ENCODE results near the gene TFF3.
"Not testable (repeated sequence)": the region's sequence is repeated elsewhere in the genome, so short reads cannot be mapped to it uniquely, and the experiment has no call there.

Gene TFF3

DNA sequence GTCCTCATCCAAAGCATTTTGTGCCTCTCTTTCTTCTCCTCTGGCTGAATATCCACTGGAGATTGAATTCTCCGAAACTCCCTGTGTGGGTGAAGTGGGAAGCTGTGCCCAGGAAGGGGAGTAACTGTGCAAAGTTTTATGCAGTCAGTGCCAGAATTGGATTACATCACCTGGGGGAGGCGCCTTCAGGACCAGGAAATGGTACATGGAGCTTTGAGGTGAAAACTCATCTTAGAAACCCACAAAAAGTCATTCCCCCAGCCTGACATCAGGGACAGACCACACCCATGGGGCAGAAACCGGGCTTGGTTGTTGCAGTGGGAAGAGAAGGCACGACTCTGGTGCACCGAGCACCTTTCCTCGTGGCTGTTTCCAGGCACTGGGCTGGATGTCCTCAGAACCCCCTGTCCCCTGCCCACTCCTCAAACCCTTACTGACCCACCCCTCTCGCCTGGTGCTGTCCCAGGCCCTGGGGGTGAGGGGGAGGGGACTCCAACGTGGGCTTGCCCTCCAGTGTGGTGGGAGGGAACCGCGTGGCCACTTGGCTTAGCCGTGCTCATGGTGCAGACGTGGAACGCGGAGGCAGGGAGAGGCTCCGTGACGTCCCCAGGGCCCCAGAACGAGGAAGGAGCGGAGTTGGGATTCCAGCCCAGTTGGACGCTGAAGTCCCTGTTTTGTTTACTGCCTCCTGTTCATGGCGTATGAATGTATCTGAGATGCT lies 15.7 kb downstream of the TFF3 start:
- Histone ChIP-seq H3K36me3 (ENCODE audit: control insufficient read depth in 2 of 2, insufficient read depth in 2 of 2, low read length in 2 of 2) (peaks cover under 1 to 11% of the 10 kb centered on the region in 2 donors), H3K4me1 (ENCODE audit: control insufficient read depth in 2 of 2, insufficient read depth in 2 of 2, low read length in 2 of 2) (no peaks in the 10 kb centered on the region), H3K27ac (ENCODE audit: low read depth in 2 of 2, low read length in 2 of 2) (no peak overlapping the region)

DNA sequence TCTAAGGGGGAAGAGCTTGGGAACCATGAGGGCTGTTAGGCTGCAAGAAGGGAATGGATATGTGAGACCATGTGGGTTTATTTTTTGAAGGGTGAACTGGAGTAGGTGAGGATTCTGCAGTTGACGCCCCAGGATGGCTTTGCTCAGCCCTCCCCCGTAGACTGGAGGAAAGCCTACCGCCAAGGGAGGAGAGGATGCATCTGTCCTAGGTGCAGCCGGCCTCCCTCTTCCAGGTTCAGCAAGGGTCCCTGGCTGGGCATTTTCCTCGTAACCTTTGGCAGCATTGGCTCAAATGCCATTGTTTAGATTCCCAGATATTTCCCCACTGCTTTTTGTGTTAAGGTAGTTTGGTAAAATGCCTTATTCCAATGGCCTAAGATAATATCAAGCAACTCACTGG lies 16.6 kb downstream of the TFF3 start:
- H3K27me3 ChIP-seq (ENCODE audit: control insufficient read depth in 2 of 2, insufficient read depth in 2 of 2, low read length in 2 of 2) = no peaks in the 10 kb centered on the region
- H3K4me1 ChIP-seq (ENCODE audit: control insufficient read depth in 2 of 2, insufficient read depth in 2 of 2, low read length in 2 of 2) = no peaks in the 10 kb centered on the region
- no peak overlapping the region for H3K9ac ChIP-seq (ENCODE audit: low read depth in 1 of 2, low read length in 2 of 2)
- no peak overlapping the region for H3K27ac ChIP-seq (ENCODE audit: low read depth in 2 of 2, low read length in 2 of 2)
- H3K9me3 ChIP-seq (ENCODE audit: control insufficient read depth in 2 of 2, low read length in 2 of 2) = no peaks in the 10 kb centered on the region
- H3K4me3 ChIP-seq (ENCODE audit: low read length in 2 of 2) = no peak overlapping the region
- H3K36me3 ChIP-seq (ENCODE audit: control insufficient read depth in 2 of 2, insufficient read depth in 2 of 2, low read length in 2 of 2) = peaks cover 6 to 13% of the 10 kb centered on the region in 2 donors

More for the DNA sequence above, 15.7 kb downstream of the TFF3 start:
- Histone ChIP-seq H3K4me3 (ENCODE audit: low read length in 2 of 2) (no peak overlapping the region), H3K9me3 (ENCODE audit: control insufficient read depth in 2 of 2, low read length in 2 of 2) (no peaks in the 10 kb centered on the region), H3K27me3 (ENCODE audit: control insufficient read depth in 2 of 2, insufficient read depth in 2 of 2, low read length in 2 of 2) (no peaks in the 10 kb centered on the region), H3K9ac (ENCODE audit: low read depth in 1 of 2, low read length in 2 of 2) (no peak overlapping the region)

DNA sequence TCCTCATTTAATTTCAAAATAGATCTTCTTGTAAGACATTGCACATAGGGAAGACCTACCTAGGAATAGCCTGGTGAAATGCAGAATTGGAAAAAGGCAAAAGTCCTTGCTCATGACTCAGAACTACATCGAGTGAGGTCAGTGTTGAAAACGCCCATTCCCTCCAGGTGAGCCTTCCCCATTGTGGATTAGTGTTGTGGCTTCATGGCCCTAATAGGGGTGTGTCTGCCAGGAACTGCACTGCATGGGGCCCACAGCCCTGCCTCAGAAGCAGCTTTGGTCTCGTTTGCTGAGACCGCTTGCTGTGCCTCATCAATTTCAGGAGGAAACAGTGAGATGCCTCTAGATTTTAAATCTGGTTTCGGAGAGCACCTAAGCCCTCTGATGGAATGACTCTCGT lies 17.0 kb downstream of the TFF3 start:
- Histone ChIP-seq H3K27ac (ENCODE audit: low read depth in 2 of 2, low read length in 2 of 2) (no peak overlapping the region), H3K27me3 (ENCODE audit: control insufficient read depth in 2 of 2, insufficient read depth in 2 of 2, low read length in 2 of 2) (no peaks in the 10 kb centered on the region), H3K4me1 (ENCODE audit: control insufficient read depth in 2 of 2, insufficient read depth in 2 of 2, low read length in 2 of 2) (no peaks in the 10 kb centered on the region), H3K9me3 (ENCODE audit: control insufficient read depth in 2 of 2, low read length in 2 of 2) (no peaks in the 10 kb centered on the region), H3K9ac (ENCODE audit: low read depth in 1 of 2, low read length in 2 of 2) (no peak overlapping the region), H3K36me3 (ENCODE audit: control insufficient read depth in 2 of 2, insufficient read depth in 2 of 2, low read length in 2 of 2) (peaks cover 10 to 17% of the 10 kb centered on the region in 2 donors), H3K4me3 (ENCODE audit: low read length in 2 of 2) (no peak overlapping the region)

DNA sequence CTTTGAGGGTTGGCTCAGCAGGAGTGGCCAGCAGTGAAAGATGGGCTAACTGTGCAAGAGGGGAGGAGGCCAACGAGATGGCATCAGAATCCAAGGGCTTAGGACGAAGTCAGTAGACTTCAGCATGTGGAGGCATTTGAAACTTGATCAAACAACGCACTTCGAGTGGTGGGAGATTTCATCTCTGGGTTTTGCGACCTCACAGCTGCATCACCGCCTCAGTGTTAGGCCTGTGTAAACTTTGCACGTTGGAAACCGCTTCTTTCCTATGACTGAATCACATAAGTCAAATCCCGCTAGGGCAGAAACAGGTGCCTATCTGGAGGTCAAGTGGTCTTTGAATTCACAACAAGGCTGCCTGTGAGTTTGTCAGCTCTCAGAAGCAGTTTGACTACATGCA lies 17.8 kb downstream of the TFF3 start:
- no peak overlapping the region for H3K4me3 ChIP-seq (ENCODE audit: low read length in 2 of 2)
- H3K27me3 ChIP-seq (ENCODE audit: control insufficient read depth in 2 of 2, insufficient read depth in 2 of 2, low read length in 2 of 2) = no peaks in the 10 kb centered on the region
- no peaks in the 10 kb centered on the region for H3K4me1 ChIP-seq (ENCODE audit: control insufficient read depth in 2 of 2, insufficient read depth in 2 of 2, low read length in 2 of 2)
- no peak overlapping the region for H3K27ac ChIP-seq (ENCODE audit: low read depth in 2 of 2, low read length in 2 of 2)
- H3K36me3 ChIP-seq (ENCODE audit: control insufficient read depth in 2 of 2, insufficient read depth in 2 of 2, low read length in 2 of 2) = peaks cover 16 to 24% of the 10 kb centered on the region in 2 donors
- H3K9ac ChIP-seq (ENCODE audit: low read depth in 1 of 2, low read length in 2 of 2) = no peak overlapping the region
- no peaks in the 10 kb centered on the region for H3K9me3 ChIP-seq (ENCODE audit: control insufficient read depth in 2 of 2, low read length in 2 of 2)

DNA sequence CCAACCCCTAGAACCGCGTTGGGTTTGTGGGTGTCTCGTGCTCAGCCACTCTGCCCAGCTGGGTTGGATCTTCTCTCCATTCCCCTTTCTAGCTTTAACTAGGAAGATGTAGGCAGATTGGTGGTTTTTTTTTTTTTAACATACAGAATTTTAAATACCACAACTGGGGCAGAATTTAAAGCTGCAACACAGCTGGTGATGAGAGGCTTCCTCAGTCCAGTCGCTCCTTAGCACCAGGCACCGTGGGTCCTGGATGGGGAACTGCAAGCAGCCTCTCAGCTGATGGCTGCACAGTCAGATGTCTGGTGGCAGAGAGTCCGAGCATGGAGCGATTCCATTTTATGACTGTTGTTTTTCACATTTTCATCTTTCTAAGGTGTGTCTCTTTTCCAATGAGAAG lies 18.7 kb downstream of the TFF3 start:
- Histone ChIP-seq H3K36me3 (ENCODE audit: control insufficient read depth in 2 of 2, insufficient read depth in 2 of 2, low read length in 2 of 2) (peaks cover 20 to 31% of the 10 kb centered on the region in 2 donors), H3K9ac (ENCODE audit: low read depth in 1 of 2, low read length in 2 of 2) (no peak overlapping the region), H3K27me3 (ENCODE audit: control insufficient read depth in 2 of 2, insufficient read depth in 2 of 2, low read length in 2 of 2) (no peaks in the 10 kb centered on the region), H3K4me3 (ENCODE audit: low read length in 2 of 2) (no peak overlapping the region), H3K9me3 (ENCODE audit: control insufficient read depth in 2 of 2, low read length in 2 of 2) (no peaks in the 10 kb centered on the region), H3K27ac (ENCODE audit: low read depth in 2 of 2, low read length in 2 of 2) (no peak overlapping the region), H3K4me1 (ENCODE audit: control insufficient read depth in 2 of 2, insufficient read depth in 2 of 2, low read length in 2 of 2) (no peaks in the 10 kb centered on the region)

DNA sequence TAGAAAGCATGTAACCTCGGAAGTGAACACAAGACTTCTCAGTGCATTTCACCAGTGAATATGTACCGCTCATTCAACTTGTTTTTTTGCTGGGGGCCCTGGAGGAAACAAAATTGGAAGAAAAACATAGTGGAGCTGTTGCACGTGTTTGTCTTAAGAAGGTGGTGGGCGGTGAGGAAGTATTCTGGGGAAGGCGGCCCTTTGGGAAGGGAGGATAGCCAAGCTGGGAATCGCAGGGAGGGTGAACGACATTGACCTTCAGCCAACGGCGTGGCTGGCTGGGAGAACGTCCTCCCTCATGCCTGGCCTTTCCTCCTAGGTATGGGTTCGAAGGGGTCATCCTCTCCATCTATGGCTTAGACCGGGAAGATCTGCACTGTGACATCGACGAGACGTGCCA lies 19.4 kb downstream of the TFF3 start:
- Histone ChIP-seq H3K4me3 (ENCODE audit: low read length in 2 of 2) (no peak overlapping the region), H3K36me3 (ENCODE audit: control insufficient read depth in 2 of 2, insufficient read depth in 2 of 2, low read length in 2 of 2) (peaks cover 21 to 31% of the 10 kb centered on the region in 2 donors), H3K27me3 (ENCODE audit: control insufficient read depth in 2 of 2, insufficient read depth in 2 of 2, low read length in 2 of 2) (no peaks in the 10 kb centered on the region), H3K27ac (ENCODE audit: low read depth in 2 of 2, low read length in 2 of 2) (no peak overlapping the region), H3K9me3 (ENCODE audit: control insufficient read depth in 2 of 2, low read length in 2 of 2) (no peaks in the 10 kb centered on the region), H3K4me1 (ENCODE audit: control insufficient read depth in 2 of 2, insufficient read depth in 2 of 2, low read length in 2 of 2) (no peaks in the 10 kb centered on the region), H3K9ac (ENCODE audit: low read depth in 1 of 2, low read length in 2 of 2) (no peak overlapping the region)

DNA sequence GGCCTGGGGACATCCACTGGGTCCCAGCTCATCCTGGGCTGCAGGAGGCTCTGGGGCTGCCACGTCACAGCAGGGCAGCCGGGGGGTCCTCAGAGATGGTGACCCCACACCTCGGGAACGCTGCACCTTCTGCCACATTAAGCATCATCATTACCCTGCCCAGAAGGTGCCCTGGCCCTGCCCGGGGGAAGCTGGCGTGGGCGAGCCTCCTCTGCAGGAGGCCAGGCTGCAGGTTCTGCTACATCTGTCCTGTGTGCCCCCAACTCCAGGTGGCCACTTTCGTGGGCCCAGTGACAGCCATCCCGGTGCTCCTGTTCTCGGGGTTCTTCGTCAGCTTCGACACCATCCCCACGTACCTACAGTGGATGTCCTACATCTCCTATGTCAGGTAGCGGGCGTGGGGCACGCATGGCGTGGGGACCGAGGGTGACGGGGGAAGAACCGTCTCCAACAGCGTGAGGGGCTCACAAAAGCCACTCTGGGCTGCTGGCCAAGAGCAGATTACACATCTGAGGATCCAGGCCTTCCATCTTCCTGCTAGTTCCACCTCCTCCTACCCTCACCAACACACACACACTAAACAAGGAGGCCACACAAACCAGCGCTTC lies 20.8 kb downstream of the TFF3 start:
- H3K4me3 ChIP-seq (ENCODE audit: low read length in 2 of 2) = no peak overlapping the region
- no peaks in the 10 kb centered on the region for H3K4me1 ChIP-seq (ENCODE audit: control insufficient read depth in 2 of 2, insufficient read depth in 2 of 2, low read length in 2 of 2)
- no peaks in the 10 kb centered on the region for H3K27me3 ChIP-seq (ENCODE audit: control insufficient read depth in 2 of 2, insufficient read depth in 2 of 2, low read length in 2 of 2)
- no peak overlapping the region for H3K27ac ChIP-seq (ENCODE audit: low read depth in 2 of 2, low read length in 2 of 2)
- no peak overlapping the region for H3K9ac ChIP-seq (ENCODE audit: low read depth in 1 of 2, low read length in 2 of 2)
- no peaks in the 10 kb centered on the region for H3K9me3 ChIP-seq (ENCODE audit: control insufficient read depth in 2 of 2, low read length in 2 of 2)
- peaks cover 31 to 38% of the 10 kb centered on the region in 2 donors for H3K36me3 ChIP-seq (ENCODE audit: control insufficient read depth in 2 of 2, insufficient read depth in 2 of 2, low read length in 2 of 2)

DNA sequence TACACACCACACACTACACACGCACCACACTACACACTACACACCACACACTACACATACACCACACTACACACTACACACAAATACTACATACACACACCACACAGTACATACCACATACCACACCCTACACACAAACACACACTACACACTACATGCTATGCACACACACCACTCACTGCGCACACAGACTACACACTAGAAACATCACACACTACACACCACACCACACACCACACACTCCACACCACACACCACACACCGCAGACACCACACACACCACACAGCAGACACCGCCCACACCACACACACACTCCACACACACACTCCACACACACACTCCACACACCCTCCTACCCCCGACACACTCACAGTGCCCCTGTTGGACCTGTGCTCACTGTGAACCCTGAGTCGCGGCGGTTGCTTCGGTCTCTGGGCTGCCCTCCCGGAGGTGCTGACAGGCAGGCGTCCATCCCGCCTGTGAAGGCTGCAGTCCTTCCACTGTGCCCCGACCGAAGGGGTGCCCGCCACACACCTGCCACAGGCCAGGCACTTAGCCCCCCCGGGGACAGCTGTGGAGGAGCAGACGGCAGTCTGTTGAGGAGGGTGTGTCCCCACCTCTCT lies 21.4 kb downstream of the TFF3 start:
- no peaks in the 10 kb centered on the region for H3K4me1 ChIP-seq (ENCODE audit: control insufficient read depth in 2 of 2, insufficient read depth in 2 of 2, low read length in 2 of 2)
- H3K36me3 ChIP-seq (ENCODE audit: control insufficient read depth in 2 of 2, insufficient read depth in 2 of 2, low read length in 2 of 2) = peaks cover 31 to 43% of the 10 kb centered on the region in 2 donors
- no peak overlapping the region for H3K27ac ChIP-seq (ENCODE audit: low read depth in 2 of 2, low read length in 2 of 2)
- H3K27me3 ChIP-seq (ENCODE audit: control insufficient read depth in 2 of 2, insufficient read depth in 2 of 2, low read length in 2 of 2) = no peaks in the 10 kb centered on the region
- no peaks in the 10 kb centered on the region for H3K9me3 ChIP-seq (ENCODE audit: control insufficient read depth in 2 of 2, low read length in 2 of 2)
- H3K4me3 ChIP-seq (ENCODE audit: low read length in 2 of 2) = no peak overlapping the region
- H3K9ac ChIP-seq (ENCODE audit: low read depth in 1 of 2, low read length in 2 of 2) = no peak overlapping the region

DNA sequence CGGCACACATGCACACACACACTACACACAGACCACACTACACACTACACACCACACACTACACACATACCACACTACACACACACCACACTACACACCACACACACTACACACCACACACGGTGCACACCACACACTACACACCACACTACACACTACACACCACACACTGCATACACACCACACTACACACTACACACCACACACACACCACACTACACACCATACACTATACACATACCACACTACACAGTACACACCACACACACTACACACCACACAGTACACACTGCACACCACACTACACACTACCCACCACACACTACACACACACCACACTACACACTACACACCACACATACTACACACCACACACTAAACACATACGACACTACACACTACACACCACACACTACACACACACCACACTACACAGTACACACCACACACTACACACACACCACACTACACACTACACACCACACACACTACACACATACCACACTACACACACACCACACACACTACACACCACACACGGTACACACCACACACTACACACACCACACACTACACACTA lies 22.6 kb downstream of the TFF3 start:
- not testable (repeated sequence) for H3K4me3 ChIP-seq (ENCODE audit: low read length in 2 of 2); H3K4me1 ChIP-seq (ENCODE audit: control insufficient read depth in 2 of 2, insufficient read depth in 2 of 2, low read length in 2 of 2); H3K9me3 ChIP-seq (ENCODE audit: control insufficient read depth in 2 of 2, low read length in 2 of 2); H3K27me3 ChIP-seq (ENCODE audit: control insufficient read depth in 2 of 2, insufficient read depth in 2 of 2, low read length in 2 of 2); H3K27ac ChIP-seq (ENCODE audit: low read depth in 2 of 2, low read length in 2 of 2); H3K9ac ChIP-seq (ENCODE audit: low read depth in 1 of 2, low read length in 2 of 2)
- H3K36me3 ChIP-seq (ENCODE audit: control insufficient read depth in 2 of 2, insufficient read depth in 2 of 2, low read length in 2 of 2) = peaks cover 32 to 46% of the 10 kb centered on the region in 2 donors
